ENCODE measurements around the gene PHACTR1. TPM values are rescaled to one million over a fixed set of nuclear protein-coding genes. Genes with fewer than 3 reads are reported as not detected.

Gene PHACTR1
- polyA plus RNA-seq, 1 of the 3 experiments (the other 2 are of a cell fraction), result 0.12 TPM

DNA sequence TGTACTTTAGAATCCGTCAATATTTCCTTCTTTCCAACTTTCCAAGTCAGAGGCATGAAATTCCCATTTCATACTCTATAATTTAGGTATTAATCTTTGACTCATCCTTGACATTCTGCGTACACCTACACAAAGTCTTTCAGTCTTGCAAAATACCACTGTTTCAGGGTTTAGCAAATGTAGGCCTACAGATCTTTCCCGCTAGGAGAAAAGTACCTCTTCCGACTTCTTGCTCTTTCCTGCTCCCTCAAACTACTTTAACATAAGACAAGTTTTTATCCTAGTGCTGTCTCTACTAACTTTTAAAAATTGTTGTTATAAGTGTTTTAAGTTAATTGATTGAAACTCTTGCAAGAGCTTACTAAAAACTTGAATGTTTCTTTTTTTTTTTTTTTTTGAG lies 18.3 kb upstream of the PHACTR1 start:
- H3K4me2 ChIP-seq, result no peak overlapping the region
- H2AFZ ChIP-seq (ENCODE audit: low read depth), result no peak overlapping the region
- no peaks in the 10 kb centered on the region for H3K27me3 ChIP-seq (ENCODE audit: insufficient read depth)
- POLR2A ChIA-PET, result no interaction called here
- no peak for DNase-seq
- no peaks in the 10 kb centered on the region for H3F3A ChIP-seq (replicated peaks; ENCODE audit: insufficient read depth)
- no peaks in the 10 kb centered on the region for H4K20me1 ChIP-seq (ENCODE audit: insufficient read depth)
- H3K4me3 ChIP-seq (ENCODE audit: low read depth in 2 of 2, low read length in 1 of 2), result no peak overlapping the region
- no peaks in the 10 kb centered on the region for H3K79me2 ChIP-seq (ENCODE audit: insufficient read depth)
- no peaks in the 10 kb centered on the region for H3K9me2 ChIP-seq
- CTCF ChIA-PET, result no interaction called here
- H3K4me1 ChIP-seq (ENCODE audit: control insufficient read depth in 1 of 2, insufficient read depth in 2 of 2, low read depth in 1 of 2, low read length in 1 of 2), result no peaks in the 10 kb centered on the region
- H3K27ac ChIP-seq (ENCODE audit: low read depth in 2 of 2, low read length in 1 of 2), result no peak overlapping the region
- H3K9ac ChIP-seq, result no peak overlapping the region
- WGBS (ENCODE audit: low lambda C conversion rate), result 59% methylated on average over 4 of the region's 4 CpGs
- H3K9me3 ChIP-seq, result no peaks in the 10 kb centered on the region
- TF ChIP-seq JUND (IDR thresholded peaks at IDR 0.05) (no peak), FOXM1 (IDR thresholded peaks at IDR 0.05; ENCODE audit: low read depth) (no peak), ZBTB33 (IDR thresholded peaks at IDR 0.05; ENCODE audit: borderline replicate concordance, low read depth) (no peak), RFX5 (IDR thresholded peaks at IDR 0.05; ENCODE audit: low read length) (no peak), MXI1 (IDR thresholded peaks at IDR 0.05; ENCODE audit: low read depth, low read length) (no peak), NFIC (IDR thresholded peaks at IDR 0.05; ENCODE audit: borderline replicate concordance) (no peak), CTCF (IDR thresholded peaks at IDR 0.05) (no peak), TAF1 (IDR thresholded peaks at IDR 0.05; ENCODE audit: borderline replicate concordance, low read depth, low read length) (no peak), YY1 (IDR thresholded peaks at IDR 0.05; ENCODE audit: low read depth) (no peak), FOSL2 (IDR thresholded peaks at IDR 0.05; ENCODE audit: borderline replicate concordance, low read depth) (no peak), EP300 (IDR thresholded peaks at IDR 0.05; ENCODE audit: borderline replicate concordance in 1 of 2, low read depth in 1 of 2, low read length in 1 of 2) (no peak), RXRA (IDR thresholded peaks at IDR 0.05; ENCODE audit: borderline replicate concordance, low read depth) (no peak), TCF12 (IDR thresholded peaks at IDR 0.05) (no peak), RCOR1 (IDR thresholded peaks at IDR 0.05; ENCODE audit: low read length) (no peak)
- TF ChIP-seq, protein P1, sequence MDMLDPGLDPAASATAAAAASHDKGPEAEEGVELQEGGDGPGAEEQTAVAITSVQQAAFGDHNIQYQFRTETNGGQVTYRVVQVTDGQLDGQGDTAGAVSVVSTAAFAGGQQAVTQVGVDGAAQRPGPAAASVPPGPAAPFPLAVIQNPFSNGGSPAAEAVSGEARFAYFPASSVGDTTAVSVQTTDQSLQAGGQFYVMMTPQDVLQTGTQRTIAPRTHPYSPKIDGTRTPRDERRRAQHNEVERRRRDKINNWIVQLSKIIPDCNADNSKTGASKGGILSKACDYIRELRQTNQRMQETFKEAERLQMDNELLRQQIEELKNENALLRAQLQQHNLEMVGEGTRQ (IDR thresholded peaks at IDR 0.05; ENCODE audit: borderline replicate concordance, low read depth, low read length), result no peak
- no peaks in the 10 kb centered on the region for H3K36me3 ChIP-seq (replicated peaks in 1 of 2; ENCODE audit: control insufficient read depth in 1 of 2, insufficient read depth in 2 of 2, low read length in 1 of 2)

Data from SK-N-SH (cell line).